ENCODE measurements around the gene RFC3. TPM values are rescaled to one million over a fixed set of nuclear protein-coding genes. Genes with fewer than 3 reads are reported as not detected.

Gene RFC3
- total RNA-seq, 4 donors from 2014 or later: 4.4 to 18.0 (median 13.0) TPM

DNA sequence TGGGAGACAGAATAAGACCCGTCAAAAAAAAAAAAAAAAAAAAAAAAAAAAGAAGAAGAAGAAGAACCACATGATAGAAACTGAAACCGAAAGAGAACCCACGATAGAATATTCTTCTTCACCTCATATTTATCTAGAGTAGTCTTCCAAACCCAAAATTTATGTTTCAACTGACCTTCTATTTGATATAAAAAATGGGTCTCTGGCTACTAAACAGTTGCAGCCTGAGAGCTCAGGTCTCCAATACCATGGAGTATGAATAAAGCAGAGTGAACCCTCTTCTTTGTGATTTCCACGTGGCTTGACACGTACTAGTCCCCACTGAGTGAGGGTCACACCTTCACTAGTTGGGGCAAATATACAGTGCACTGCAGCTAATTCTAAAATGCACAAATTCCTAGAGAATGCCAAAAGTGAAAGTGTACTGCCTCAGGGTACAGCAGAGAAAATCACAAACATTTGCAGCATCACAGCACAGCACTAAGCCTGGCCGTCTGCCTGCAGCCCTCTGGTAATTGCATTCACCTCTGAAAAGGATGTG is 30.8 kb upstream of the RFC3 start:
- WGBS, 2 donors: 14 to 15% methylated on average over 4 to 6 of the region's 6 CpGs
- H3K27ac ChIP-seq: peak overlapping the region in 1 of 4 donors; percentile 42
- DNase-seq: no peak
- peak overlapping the region; percentile 12 to 61 (median 35) for H3K4me3 ChIP-seq
- intact Hi-C loops (cut with DNase I): no loop called here
- H3K9me3 ChIP-seq: no peaks in the 10 kb centered on the region
- peaks cover 0 to 10% (median 0%) of the 10 kb centered on the region in 3 donors for H3K4me1 ChIP-seq
- no peaks in the 10 kb centered on the region for H3K36me3 ChIP-seq
- TF ChIP-seq CTCF (IDR thresholded peaks at IDR 0.05): no peak
- H3K27me3 ChIP-seq: no peaks in the 10 kb centered on the region

DNA sequence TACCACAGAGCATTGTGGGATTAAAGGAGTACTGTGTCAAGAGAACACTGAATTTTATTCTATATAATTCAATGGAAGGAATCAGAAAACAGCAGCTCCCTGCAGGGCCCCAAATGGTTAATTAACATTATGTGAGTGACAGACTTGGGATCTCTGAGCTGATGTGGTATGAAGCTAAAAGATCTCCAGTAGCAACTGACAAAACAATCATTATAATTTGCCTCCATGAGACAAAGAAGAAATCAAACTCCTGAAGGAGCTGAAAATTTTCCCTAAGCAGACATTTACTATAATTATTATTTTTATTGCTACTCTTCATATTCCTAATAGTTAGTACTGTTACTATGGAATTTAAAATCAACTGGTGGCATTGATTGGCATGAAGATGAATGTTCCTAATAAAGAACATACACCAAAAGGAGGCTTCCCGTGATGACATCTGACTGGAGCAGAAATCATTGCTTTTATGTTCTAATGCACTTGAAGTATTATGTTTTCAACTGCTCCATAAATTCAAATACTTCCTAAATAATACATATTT is 28.8 kb upstream of the RFC3 start:
- TF ChIP-seq POLR2A (IDR thresholded peaks at IDR 0.05) (no peak), CTCF (IDR thresholded peaks at IDR 0.05) (no peak)
- Histone ChIP-seq H3K9me3 (no peaks in the 10 kb centered on the region), H3K36me3 (no peaks in the 10 kb centered on the region), H3K27ac (no peak overlapping the region), H3K4me3 (no peak overlapping the region), H3K4me1 (peaks cover 0 to 10% (median 0%) of the 10 kb centered on the region in 3 donors), H3K27me3 (no peaks in the 10 kb centered on the region)
- intact Hi-C loops (cut with DNase I): no loop called here
- no peak for DNase-seq
- 77 to 90% methylated on average over 1 of the region's 1 CpG for WGBS, 2 donors

DNA sequence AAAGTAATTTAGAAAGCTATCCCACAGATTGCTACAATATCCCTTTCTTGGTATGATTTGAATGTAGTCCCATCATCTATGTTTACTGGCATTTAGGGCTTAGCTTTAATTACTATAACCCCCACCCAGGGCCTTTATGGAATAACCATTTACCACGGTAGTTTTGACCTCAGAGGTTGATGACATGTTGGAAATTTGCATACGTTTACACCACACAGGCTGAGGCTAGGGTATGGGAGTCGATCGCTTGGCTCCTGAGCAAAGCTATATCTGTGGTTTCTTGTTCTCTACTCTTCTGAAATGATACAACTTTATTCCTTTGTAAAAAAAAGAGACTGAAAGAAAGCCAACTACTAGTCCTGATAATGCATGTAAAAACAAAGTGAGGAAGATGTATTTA is 28.2 kb upstream of the RFC3 start:
- Histone ChIP-seq H3K9me3 (no peaks in the 10 kb centered on the region), H3K36me3 (no peaks in the 10 kb centered on the region), H3K27ac (no peak overlapping the region), H3K4me1 (peaks cover 0 to 10% (median 0%) of the 10 kb centered on the region in 3 donors), H3K4me3 (no peak overlapping the region), H3K27me3 (no peaks in the 10 kb centered on the region)
- no peak for TF ChIP-seq POLR2A (IDR thresholded peaks at IDR 0.05)
- TF ChIP-seq CTCF (IDR thresholded peaks at IDR 0.05): no peak
- intact Hi-C loops (cut with DNase I): no loop called here
- WGBS, 2 donors: 53 to 73% methylated on average over 4 of the region's 4 CpGs
- DNase-seq: no peak

DNA sequence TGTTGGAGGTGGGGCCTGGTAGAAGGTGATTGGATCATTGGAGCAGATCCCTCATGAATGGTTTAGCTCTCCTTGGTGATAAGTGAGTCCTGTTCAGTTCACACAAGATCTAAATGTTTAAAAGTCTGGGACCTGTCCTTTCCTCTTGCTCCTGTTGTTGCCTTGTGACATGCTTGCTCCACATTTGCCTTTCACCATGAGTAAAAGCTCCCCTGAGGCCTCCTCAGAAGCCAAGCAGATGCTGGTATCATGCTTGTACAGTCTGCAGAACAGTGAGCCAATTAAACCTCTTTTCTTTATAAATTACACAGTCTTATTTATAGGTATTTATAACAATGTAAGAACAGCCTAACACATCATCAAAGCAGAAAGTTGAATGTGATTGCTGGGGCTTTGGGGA is 24.2 kb upstream of the RFC3 start:
- no peaks in the 10 kb centered on the region for H3K9me3 ChIP-seq
- no peak overlapping the region for H3K27ac ChIP-seq
- H3K4me3 ChIP-seq: no peak overlapping the region
- intact Hi-C loops (cut with DNase I): no loop called here
- no peak for DNase-seq
- no peaks in the 10 kb centered on the region for H3K27me3 ChIP-seq
- no peaks in the 10 kb centered on the region for H3K36me3 ChIP-seq
- peaks cover 4 to 27% (median 6%) of the 10 kb centered on the region in 3 donors for H3K4me1 ChIP-seq
- no peak for TF ChIP-seq CTCF (IDR thresholded peaks at IDR 0.05)
- no peak for TF ChIP-seq POLR2A (IDR thresholded peaks at IDR 0.05)

DNA sequence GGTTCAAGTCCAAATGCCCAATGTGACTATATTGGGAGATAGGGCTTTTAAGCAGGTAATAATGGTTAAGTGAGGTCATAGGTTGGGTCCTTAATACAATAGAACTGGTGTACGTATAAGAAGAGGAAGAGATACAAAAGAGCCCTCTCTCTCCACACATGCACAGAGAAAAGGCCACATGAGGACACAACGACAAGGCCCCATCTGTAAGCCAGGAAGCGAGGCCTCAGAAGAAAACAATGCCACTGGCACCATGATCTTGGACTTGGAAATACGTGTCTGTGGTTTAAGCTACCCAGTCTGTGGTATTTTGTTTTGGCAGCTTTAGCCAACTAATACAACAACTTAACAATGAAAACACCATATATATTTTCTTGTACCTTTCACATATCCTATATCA is 23.4 kb upstream of the RFC3 start:
- peaks cover 4 to 29% (median 6%) of the 10 kb centered on the region in 3 donors for H3K4me1 ChIP-seq
- intact Hi-C loops (cut with DNase I): no loop called here
- WGBS, 2 donors: 54 to 75% methylated on average over 4 of the region's 4 CpGs
- no peak overlapping the region for H3K27ac ChIP-seq
- H3K9me3 ChIP-seq: no peaks in the 10 kb centered on the region
- TF ChIP-seq POLR2A (IDR thresholded peaks at IDR 0.05): no peak
- no peak for TF ChIP-seq CTCF (IDR thresholded peaks at IDR 0.05)
- H3K27me3 ChIP-seq: no peaks in the 10 kb centered on the region
- H3K36me3 ChIP-seq: no peaks in the 10 kb centered on the region
- DNase-seq: no peak
- H3K4me3 ChIP-seq: no peak overlapping the region
